A549 treated with GW870086 at 1 μM for 4 hours (cell line): ENCODE results near the gene MYO19. TPM values are rescaled to one million over a fixed set of nuclear protein-coding genes. Genes with fewer than 3 reads are reported as not detected.

Source experiments
- total RNA-seq: library from RNA; stranded (reverse); fragments of 200-300 nt; extraction: Qiagen RNA extraction; gene quantifications from 5 replicates; pipeline ENCODE4 v1.2.3, GENCODE V29; 2022; ENCODE audit warnings: low read depth

The MYO19 gene
- total RNA-seq = 53.4 to 59.1 TPM (median 55.5 TPM) in 5 replicates

GRCh38 chr17:36534840-36535668 is at the start of gene MYO19, which contains the start of gene PIGW:
Gene MYO19 (minus strand): TSS chr17:36534868. CDS start chr17:36532538, 2,330 bp downstream.
Gene PIGW (plus strand): TSS chr17:36534987. CDS start chr17:36537102, 2,115 bp downstream.

GRCh38 chr17:36544307-36545076 is 9.8 kb upstream of the MYO19 start, which contains the start of gene GGNBP2:
Gene GGNBP2 (plus strand): TSS chr17:36544919. CDS start chr17:36545725, 806 bp downstream.

GRCh38 chr17:36486204-36487194 is 48.2 kb downstream of the MYO19 start, which contains the start of gene ZNHIT3:
Gene ZNHIT3 (plus strand): TSS chr17:36486681. CDS start chr17:36486700, 19 bp downstream.

Other genes with a start within 250 kb of the MYO19 start
- gene TBC1D3G, start 211.0 kb downstream of the MYO19 start, total RNA-seq = not detected in 5 replicates
- not detected in 5 replicates for gene TBC1D3H, start 146.4 kb downstream of the MYO19 start, total RNA-seq
- gene ZNHIT3, start 48.2 kb downstream of the MYO19 start, total RNA-seq = 81.5 to 87.0 TPM (median 85.9 TPM) in 5 replicates
- gene PIGW, start 119 bp upstream of the MYO19 start, total RNA-seq = 21.5 to 25.9 TPM (median 23.7 TPM) in 5 replicates
- 58.9 to 67.2 TPM (median 61.8 TPM) in 5 replicates for gene GGNBP2, start 10.1 kb upstream of the MYO19 start, total RNA-seq
- 6.0 to 10.9 TPM (median 8.9 TPM) in 5 replicates for gene DHRS11, start 57.0 kb upstream of the MYO19 start, total RNA-seq
- gene MRM1, start 66.7 kb upstream of the MYO19 start, total RNA-seq = 11.3 to 17.5 TPM (median 15.9 TPM) in 5 replicates